DMS153 (cell line): ENCODE results near the gene PTPN9.
"Not testable (repeated sequence)": the region's sequence is repeated elsewhere in the genome, so short reads cannot be mapped to it uniquely, and the experiment has no call there.

Experiments
- DNase-seq: peaks from one replicate; lab custom pipeline; 2025; lab: John Stamatoyannopoulos, UW

PTPN9 gene

GRCh38 chr15:75578948-75579920 lies at the start of gene PTPN9:
Gene PTPN9 (minus strand): TSS chr15:75579315. CDS start chr15:75578776, 539 bp downstream.
- DNase-seq, result peak; percentile 11

GRCh38 chr15:75625542-75626347 lies 46.6 kb upstream of the PTPN9 start, which contains the start of gene SNUPN:
Gene SNUPN (minus strand): TSS chr15:75625725. CDS start chr15:75621051, 4,674 bp downstream.
- DNase-seq, result peak; percentile 74

GRCh38 chr15:75622505-75622904 lies 43.4 kb upstream of the PTPN9 start:
- DNase-seq, result no peak

- no peak for DNase-seq
Observed at GRCh38 chr15:75620841-75621391, 41.8 kb upstream of the PTPN9 start.

GRCh38 chr15:75620058-75620820 lies 41.1 kb upstream of the PTPN9 start:
- DNase-seq, result no peak

DNA sequence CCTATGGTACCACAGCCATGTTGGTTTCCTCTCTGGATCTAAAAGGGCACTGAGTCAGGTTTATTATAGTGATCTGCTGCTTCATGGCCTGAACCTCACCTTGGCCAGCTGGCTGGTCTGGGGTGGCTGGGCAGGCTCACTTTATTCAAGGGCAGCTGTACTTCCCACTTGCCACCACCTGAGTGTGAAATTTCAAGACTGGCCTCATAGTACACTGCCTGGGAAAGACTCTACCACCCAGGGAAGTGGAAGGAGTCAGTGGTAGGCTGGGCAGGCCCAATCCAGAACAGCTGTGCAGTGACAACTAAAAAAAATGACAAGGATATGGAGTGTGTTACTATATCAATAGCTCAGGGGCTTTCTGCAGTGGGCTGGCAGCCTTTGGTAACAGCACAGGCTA lies 37.7 kb upstream of the PTPN9 start:
- no peak for DNase-seq

DNA sequence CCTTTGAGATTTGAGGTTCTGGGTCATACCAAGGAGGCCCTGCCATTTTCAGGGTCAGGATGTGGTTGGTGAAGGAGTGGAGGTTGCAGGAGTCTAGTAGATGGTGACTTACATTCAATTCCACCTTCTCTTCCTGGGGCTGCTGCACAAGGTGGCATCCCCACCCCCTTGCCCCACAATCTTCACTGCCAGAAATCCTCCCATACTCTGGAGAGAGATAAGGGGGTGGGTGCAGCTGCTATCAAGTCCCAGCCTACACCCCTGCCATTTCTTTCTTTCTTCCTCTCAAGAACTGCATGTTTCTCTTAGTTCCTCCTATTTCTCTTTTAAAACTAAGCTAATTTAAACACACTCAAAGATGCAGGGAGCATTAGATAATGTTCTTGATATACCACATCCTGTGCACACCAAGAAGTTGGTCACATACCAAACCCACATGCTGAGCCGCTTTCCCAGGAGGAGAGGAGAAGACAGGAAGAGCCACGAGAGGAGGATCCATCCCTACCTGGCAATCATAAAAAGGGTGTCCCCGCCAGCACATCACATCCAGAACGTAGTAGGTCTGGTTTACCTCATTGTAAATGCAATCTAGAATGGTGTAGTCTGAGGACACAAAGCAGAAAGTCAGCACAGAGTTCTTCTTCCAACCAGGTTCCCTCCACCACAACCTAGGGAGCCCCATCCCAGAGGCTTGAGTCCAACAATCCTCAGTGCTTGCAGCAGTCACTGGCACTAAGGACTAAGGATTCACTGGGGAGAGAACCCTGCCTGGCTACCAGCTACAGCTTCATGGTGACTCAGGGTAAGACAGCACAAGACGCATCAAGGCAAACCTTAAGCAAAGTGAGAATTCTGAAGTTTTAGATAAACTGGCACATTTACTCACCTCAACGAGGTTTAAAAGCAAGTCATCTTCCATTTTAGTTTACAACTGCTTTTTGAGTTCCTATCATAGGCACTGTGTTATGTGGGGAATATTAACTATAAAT lies 27.9 kb upstream of the PTPN9 start:
- DNase-seq, result no peak

- no peak for DNase-seq
Observed at GRCh38 chr15:75606026-75606425, 26.9 kb upstream of the PTPN9 start.

DNA sequence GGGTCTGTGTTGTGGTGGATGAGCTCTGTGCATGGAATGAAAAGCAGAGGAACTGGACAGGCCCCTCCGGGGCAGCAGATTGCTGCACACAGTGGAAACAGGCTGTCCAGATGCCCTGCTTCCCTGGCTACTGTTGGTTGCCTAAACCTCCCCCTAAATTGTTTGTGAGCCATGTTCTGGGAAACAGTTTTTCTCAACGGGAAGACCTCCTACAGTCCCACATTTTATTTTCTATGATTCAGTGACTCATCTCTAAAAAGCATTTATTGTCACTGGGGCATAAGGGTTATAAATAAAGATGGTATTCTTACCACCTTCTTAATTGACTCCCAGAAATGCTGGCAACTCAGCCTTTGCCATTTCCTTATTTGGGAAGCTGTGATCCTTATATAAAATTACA lies 20.3 kb upstream of the PTPN9 start:
- DNase-seq, result no peak

DNA sequence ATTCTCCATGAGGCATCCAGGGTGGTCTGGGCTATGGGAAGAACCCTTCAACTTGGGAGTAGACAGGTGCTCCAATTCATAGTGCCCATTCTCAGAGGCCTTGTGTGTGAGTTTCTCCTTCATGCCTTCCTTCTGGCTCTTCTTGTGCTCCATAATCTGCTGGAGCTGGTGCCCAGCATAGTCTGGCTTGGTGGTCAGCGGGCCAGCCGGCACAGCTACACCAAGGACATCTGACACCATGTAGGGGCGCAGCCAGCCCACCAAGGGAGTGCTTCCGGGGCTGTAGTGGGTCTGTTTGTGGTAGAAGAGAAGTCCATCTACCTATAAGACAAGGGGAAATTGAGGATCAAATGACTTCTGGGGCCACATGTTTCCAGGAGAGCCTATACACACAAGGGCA lies 19.2 kb upstream of the PTPN9 start:
- no peak for DNase-seq

- DNase-seq, result no peak
Observed at GRCh38 chr15:75597667-75598341, 18.7 kb upstream of the PTPN9 start.

DNA sequence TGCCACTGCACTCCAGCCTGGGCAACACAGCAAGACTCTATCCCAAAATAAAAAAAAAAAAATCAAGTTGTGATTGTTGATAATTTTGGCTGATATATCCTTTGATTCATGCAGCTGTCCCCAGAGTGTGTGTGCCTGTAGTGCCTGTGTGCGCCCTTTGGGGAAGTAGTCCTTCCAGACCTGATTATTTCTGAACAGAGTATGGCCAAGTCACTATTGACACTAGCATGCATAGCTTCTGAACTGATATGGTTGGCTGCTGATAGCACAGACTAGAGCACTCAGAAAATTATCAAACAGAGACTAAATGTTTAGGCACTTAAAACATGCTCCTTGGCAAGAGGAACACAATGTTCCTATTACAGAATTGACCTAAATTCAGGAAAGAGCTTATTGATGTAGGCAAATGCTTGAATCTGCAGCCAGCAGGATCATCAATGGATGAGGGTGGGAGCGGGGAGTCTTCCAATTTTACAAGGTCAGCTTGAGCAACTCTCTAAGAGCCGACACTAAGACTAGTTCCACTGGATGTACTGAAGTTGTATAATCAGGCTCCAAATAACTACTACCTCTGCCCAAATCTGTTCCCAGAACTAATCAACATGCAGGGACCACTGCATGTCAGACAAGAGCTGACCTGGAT lies 17.7 kb upstream of the PTPN9 start:
- DNase-seq, result no peak

- DNase-seq, result no peak
Observed at GRCh38 chr15:75594276-75594675, 15.2 kb upstream of the PTPN9 start.

GRCh38 chr15:75591655-75592364 lies 12.7 kb upstream of the PTPN9 start:
- no peak for DNase-seq

GRCh38 chr15:75590239-75590638 lies 11.1 kb upstream of the PTPN9 start:
- DNase-seq, result no peak

GRCh38 chr15:75589071-75589470 lies 10.0 kb upstream of the PTPN9 start:
- no peak for DNase-seq

- DNase-seq, result not testable (repeated sequence)
Observed at GRCh38 chr15:75586422-75586821, 7.3 kb upstream of the PTPN9 start.

GRCh38 chr15:75584121-75584520 lies 5.0 kb upstream of the PTPN9 start:
- no peak for DNase-seq

DNA sequence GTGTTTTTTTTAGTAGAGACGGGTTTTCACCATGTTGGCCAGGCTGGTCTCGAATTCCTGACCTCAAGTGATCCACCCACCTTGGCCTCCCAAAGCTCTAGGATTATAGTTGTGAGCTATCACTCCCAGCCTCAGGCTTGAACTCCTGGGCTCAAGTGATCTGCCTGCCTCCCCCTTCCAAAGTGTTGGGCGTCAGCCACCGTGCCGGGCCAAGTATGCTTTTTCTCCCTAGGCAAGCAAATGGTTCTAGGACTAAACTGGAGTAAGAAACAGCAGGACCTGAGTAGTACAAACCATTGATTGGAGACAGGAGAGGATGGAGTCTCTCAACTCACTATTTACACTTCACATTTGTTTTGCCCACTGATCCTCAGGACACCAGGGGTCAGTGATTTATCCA lies 4.6 kb upstream of the PTPN9 start:
- no peak for DNase-seq
